ENCODE results near the gene C1orf216. TPM values are rescaled to one million over a fixed set of nuclear protein-coding genes. Genes with fewer than 3 reads are reported as not detected.
"Not testable (repeated sequence)": the region's sequence is repeated elsewhere in the genome, so short reads cannot be mapped to it uniquely, and the experiment has no call there.

The C1orf216 gene
- total RNA-seq, 1 donor from 2014 or later = 6.0 TPM

DNA sequence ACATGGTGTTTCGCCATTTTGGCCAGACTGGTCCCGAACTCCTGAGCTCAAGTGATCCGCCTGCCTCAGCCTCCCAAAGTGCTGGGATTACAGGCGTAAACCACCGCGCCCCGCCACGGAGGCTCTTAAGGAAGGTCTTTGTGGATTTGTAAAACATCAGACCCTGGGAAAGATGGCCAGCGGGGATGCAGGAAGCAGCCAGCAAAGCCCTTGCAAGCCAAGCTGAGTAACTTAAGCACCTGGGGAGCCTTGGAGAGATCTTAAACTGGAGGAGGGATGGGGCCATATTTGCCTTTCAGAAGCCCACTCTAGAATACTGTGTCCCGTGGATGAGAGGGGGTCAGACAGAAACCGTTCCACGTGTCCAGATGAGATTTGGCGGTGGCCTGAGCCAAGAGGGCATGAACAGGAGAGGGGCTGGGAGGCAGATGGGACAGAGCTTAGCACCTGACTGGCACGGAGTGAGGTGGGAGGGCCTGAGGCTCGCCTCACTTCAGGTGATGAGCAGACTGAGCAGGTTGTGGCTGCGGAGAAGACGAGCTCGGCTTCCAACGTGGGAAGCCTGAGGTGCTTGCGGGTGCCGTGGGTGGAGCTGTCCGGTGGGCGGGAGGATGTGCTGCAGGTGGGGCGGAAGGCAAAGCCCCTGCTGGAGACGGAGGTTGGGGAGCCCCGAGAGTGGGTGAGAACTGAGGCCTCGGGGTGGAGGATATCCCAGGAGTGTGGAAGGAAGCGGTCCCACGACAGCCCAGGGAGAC is 11.7 kb downstream of the C1orf216 start:
- no peak overlapping the region for H3K4me3 ChIP-seq (ENCODE audit: low read depth, low read length)
- DNase-seq (ENCODE audit: low read depth) = no peak
- TF ChIP-seq, protein P1, sequence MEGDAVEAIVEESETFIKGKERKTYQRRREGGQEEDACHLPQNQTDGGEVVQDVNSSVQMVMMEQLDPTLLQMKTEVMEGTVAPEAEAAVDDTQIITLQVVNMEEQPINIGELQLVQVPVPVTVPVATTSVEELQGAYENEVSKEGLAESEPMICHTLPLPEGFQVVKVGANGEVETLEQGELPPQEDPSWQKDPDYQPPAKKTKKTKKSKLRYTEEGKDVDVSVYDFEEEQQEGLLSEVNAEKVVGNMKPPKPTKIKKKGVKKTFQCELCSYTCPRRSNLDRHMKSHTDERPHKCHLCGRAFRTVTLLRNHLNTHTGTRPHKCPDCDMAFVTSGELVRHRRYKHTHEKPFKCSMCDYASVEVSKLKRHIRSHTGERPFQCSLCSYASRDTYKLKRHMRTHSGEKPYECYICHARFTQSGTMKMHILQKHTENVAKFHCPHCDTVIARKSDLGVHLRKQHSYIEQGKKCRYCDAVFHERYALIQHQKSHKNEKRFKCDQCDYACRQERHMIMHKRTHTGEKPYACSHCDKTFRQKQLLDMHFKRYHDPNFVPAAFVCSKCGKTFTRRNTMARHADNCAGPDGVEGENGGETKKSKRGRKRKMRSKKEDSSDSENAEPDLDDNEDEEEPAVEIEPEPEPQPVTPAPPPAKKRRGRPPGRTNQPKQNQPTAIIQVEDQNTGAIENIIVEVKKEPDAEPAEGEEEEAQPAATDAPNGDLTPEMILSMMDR (conservative IDR thresholded peaks at IDR 0.05; ENCODE audit: low read depth, low read length) = no peak

DNA sequence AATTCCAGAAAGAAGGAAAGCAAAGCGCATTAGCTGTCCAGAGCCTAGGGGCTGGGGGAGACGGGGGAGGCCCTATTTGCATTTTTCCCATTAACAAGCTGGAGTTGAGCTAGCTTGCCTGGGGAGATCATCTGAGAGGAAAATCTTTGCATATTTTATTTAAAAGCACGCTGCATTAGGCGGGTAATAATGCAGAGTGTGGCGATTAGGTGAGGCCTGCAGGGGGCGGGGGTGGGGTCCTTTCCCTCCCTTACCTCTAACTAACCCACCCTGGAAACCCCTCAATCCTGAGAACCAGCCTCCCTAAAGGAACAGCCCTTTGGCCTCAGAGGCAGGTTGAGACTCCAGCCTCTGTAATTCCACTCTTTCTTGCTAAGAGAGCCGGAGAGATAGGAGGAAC is 16.2 kb downstream of the C1orf216 start:
- no peak overlapping the region for H3K4me3 ChIP-seq (ENCODE audit: low read depth, low read length)
- no peak for DNase-seq (ENCODE audit: low read depth)
- TF ChIP-seq, protein P1 (conservative IDR thresholded peaks at IDR 0.05; ENCODE audit: low read depth, low read length) = peak; percentile 3

DNA sequence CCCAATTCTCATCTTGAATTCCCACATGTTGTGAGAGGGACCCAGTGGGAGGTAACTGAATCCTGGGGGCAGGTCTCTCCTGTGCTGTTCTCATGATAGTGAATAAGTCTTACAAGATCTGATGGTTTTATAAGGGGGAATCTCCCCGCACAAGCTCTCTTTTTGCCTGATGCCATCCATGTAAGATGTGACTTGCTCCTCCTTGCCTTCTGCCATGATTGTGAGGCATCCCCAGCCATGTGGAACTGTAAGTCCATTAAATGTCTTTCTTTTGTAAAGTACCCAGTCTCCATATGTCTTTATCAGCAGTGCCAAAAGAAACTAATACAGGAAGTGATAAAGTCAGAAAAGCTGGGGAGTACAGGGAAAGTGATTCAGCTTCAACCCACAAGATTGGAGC is 19.5 kb downstream of the C1orf216 start:
- not testable (repeated sequence) for DNase-seq (ENCODE audit: low read depth); H3K4me3 ChIP-seq (ENCODE audit: low read depth, low read length)

DNA sequence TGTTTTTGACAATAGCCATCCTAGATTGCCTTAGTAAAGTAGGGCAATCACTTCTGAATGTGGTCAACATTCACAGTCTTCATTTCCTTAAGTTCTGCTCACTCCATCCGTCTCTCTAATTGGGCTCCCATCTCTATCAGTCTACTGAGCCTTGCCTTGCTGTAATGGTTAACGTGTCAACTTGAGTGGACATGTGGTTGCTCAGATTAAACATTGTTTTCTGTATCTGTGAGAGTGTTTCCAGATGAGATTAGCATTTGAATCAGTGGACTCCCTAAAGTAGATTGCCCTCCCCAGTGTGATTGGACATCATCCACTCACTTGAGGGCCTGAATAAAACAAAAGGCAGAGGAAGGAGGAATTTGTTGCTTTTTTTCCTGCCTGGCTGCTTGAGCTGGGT is 26.4 kb downstream of the C1orf216 start:
- TF ChIP-seq, protein P1 (conservative IDR thresholded peaks at IDR 0.05; ENCODE audit: low read depth, low read length) = no peak
- DNase-seq (ENCODE audit: low read depth) = no peak

DNA sequence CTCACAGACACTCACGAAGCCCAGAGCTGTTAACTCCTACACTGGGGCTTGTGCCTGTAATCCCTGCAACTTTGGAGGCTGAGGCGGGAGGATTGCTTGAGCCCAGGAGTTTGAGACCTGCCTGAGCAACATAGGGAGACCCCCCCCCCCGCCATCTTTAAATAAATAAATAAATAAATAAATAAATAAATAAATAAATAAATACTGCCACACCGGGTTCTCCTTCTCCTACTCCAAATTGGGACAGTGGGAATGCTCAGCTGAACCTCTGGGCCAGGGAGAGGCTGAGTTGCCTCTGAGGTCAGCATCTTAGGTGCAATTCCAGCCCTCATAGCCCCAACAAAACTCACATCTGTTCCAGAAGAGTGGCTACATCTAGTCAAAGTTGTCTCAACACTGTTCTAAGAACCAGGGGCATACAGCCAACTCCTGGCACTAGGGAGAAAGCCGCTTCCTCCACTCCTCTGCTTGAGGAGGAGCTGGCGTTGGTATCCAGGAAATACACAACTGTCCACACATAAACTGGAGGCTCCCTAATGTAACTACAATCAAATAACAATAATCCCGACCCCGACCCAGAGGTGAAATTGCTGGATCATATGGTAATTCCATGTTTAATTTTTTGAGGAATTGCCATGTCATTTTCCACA is 27.0 kb downstream of the C1orf216 start:
- TF ChIP-seq, protein P1 (conservative IDR thresholded peaks at IDR 0.05; ENCODE audit: low read depth, low read length) = no peak
- H3K4me3 ChIP-seq (ENCODE audit: low read depth, low read length) = no peak overlapping the region
- DNase-seq (ENCODE audit: low read depth) = no peak

More for the DNA sequence above, 26.4 kb downstream of the C1orf216 start:
- no peak overlapping the region for H3K4me3 ChIP-seq (ENCODE audit: low read depth, low read length)

DNA sequence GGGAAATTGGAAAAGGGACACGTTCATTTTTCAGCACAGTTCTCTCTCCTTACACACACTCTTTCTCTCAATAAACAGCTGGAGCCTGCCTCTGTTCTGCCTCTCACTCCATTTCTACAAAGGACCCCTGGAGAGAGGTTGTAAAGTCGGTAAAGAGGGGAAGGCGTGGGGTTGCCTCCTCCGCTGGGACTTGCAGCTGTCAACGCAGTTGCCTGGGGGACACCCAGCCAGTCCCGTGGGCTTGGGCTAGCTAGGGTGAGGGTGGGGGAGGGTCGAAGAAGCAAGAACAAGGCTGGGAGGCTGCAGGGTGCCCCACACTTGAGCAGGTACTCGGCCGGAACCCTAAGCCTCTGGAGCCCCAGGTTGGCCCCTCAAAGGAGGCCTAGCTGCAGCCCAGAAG is 27.6 kb downstream of the C1orf216 start:
- no peak overlapping the region for H3K4me3 ChIP-seq (ENCODE audit: low read depth, low read length)
- TF ChIP-seq, protein P1 (conservative IDR thresholded peaks at IDR 0.05; ENCODE audit: low read depth, low read length) = no peak
- no peak for DNase-seq (ENCODE audit: low read depth)

DNA sequence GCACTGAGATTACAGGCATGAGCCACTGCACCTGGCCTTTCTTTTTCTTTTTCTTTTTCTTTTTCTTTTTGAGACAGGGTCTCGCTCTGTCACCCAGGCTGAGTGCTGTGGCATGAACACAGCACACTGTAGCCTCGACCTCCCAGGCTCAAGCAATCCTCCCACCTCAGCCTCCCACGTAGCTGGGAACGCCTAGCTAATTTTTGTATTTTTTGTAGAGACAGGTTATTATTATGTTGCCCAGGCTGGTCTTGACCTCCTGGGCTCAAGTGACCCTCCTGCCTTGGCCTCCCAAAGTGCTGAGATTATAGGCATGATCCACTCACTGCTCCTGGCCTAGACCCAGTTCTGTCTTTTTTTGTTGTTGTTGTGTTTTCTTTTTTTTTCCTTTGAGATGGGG is 28.6 kb downstream of the C1orf216 start:
- not testable (repeated sequence) for DNase-seq (ENCODE audit: low read depth); H3K4me3 ChIP-seq (ENCODE audit: low read depth, low read length)

DNA sequence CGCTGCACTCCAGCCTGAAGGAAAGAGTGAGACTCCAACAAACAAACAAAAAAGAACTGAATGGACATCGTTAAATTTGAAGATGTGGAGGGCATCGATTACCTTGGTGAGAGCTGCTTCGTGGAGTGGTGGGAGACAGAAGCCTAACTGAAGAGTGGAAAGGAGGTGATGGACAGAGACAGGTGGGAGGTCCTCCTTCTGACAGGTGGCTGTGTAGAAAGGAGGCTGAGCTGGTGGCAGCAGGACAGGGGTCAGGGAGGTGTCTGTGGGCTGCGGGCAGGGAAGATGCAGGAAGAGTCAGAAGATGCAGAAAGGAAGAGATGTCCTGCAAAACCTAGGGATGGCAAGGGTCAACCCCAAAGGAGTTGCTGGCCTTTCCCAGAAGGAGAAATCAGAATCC is 30.5 kb downstream of the C1orf216 start:
- DNase-seq (ENCODE audit: low read depth) = no peak
- no peak overlapping the region for H3K4me3 ChIP-seq (ENCODE audit: low read depth, low read length)
- TF ChIP-seq, protein P1 (conservative IDR thresholded peaks at IDR 0.05; ENCODE audit: low read depth, low read length) = no peak
